Measurements from ENCODE around the gene MTAP.
A peak's percentile ranks its signal among the peaks of the same experiment; 100 is the strongest.

Gene MTAP

GRCh38 chr9:21852754-21853153 is 50.3 kb downstream of the MTAP start:
- peak; percentile 5 for DNase-seq (ENCODE audit: low spot score)

DNA sequence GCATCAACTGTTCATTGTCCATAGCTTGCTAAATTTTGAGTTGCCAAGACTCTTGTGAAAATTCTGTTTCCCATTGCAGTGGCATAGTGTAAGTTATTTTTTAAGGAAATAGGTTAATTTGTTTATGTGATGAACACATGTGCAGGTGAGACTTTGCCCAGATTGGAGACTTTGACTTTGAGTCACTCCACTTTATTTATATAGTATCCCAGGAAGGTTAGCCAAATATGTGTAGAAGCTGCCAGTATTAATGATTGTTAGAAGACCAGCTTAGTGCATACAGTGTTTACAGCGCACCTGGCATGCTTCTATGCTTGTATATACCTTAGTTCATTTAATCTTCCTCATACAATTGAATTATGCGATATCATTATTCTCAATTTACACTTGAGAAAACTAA is 51.0 kb downstream of the MTAP start:
- DNase-seq (ENCODE audit: low spot score): no peak

DNA sequence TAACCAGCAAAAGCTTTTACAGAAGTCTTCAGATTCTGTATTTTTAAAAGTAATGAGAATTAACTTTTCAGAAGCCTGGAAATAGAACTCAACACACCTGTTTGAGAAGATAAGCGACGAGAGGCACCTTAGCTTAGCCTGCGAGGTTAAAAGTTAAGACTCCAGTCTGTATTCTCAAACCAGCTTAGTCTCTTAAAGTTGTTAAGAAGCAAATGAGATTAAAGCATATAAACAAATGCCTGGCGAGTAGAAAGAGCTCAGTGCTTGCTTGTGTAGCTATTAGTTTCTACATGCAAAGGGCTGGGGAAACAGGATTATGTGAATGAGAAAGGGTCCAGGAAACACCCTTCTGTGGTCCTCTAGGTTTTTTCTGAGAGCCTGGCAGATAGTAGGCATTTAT is 51.7 kb downstream of the MTAP start:
- DNase-seq (ENCODE audit: low spot score): no peak

DNA sequence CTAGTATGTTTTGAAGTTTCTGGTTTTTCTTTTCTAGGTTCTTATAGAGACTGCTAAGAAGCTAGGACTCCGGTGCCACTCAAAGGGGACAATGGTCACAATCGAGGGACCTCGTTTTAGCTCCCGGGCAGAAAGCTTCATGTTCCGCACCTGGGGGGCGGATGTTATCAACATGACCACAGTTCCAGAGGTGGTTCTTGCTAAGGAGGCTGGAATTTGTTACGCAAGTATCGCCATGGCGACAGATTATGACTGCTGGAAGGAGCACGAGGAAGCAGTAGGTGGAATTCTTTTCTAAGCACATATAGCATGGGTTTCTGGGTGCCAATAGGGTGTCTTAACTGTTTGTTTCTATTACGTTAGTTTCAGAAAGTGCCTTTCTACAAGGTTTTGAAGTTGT is 52.2 kb downstream of the MTAP start:
- no peak for DNase-seq (ENCODE audit: low spot score)

DNA sequence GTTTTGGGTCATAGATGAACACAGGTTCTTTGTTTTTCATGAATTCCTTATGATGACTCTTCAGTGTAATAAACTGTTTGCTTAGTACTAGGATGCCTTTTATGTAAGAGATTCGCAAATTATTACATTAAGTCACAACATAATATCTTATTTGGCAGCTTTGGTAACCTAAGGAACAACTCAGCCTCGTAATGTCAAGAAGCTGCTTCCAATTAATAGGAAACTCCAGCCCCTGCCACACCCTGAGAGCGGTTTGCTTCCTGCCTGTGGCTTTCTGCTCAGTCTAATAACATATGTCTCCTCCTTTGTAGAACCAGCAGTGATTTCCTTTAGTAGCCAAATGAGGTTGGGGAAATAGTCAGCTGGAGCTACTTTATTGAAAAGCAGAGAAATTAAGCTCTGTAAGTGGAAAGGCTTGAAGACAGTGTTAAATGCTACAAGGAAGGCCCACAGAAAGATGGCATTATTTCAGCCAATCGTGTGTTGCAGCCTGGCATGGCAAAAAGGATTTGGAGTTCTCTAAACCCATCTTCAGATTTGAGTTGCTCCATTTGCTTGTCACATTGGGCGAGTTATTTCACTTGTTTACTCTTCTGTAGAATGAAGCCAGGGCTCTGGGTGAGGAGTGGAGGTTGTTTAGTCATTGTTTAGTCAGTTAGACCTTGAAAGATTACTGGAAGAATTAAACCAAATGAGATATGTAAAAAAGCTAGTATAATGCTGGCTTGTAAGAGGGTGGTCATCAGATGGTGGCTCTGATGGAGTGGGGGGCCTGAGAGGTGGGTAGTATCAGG is 54.1 kb downstream of the MTAP start:
- DNase-seq (ENCODE audit: low spot score): no peak

GRCh38 chr9:21862871-21863270 is 60.4 kb downstream of the MTAP start:
- no peak for DNase-seq (ENCODE audit: low spot score)

DNA sequence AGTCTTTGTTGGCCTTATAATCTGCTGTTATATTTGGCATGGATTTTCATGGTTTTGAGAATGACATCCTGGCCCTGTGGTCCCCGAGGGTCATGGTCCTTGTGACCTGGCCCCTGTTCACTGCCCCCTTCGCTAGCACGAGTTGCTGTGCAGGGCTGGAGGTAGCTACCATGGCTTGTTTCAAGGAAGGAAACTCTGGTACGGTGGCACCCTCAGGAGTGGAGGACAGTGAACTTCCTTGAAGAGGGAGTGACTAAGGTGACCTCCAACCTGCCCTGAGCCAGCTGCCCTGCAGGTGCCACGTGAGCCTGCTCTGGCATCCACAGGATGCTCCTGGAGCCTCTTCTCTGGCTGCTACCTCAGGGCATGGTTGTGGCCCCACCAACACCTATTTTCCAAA is 62.1 kb downstream of the MTAP start:
- no peak for DNase-seq (ENCODE audit: low spot score)

DNA sequence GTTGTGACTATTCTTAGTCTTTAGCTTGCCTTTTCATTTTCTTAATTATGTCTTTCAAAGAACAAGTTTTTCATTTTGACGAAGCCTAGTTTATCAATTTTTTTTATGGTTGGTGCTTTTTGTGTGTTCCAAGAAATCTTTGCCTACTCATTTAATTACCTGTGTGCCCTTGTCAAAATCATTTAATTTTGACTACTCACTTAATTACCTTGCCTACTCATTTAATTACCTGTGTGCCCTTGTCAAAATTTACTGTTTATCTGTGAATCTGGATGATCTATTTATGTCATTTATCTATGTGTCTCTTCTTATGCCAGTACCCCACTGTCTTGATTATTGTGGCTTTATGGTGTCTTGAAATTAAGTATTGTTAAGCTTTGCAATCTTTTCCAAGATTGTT is 63.9 kb downstream of the MTAP start:
- DNase-seq (ENCODE audit: low spot score): no peak

DNA sequence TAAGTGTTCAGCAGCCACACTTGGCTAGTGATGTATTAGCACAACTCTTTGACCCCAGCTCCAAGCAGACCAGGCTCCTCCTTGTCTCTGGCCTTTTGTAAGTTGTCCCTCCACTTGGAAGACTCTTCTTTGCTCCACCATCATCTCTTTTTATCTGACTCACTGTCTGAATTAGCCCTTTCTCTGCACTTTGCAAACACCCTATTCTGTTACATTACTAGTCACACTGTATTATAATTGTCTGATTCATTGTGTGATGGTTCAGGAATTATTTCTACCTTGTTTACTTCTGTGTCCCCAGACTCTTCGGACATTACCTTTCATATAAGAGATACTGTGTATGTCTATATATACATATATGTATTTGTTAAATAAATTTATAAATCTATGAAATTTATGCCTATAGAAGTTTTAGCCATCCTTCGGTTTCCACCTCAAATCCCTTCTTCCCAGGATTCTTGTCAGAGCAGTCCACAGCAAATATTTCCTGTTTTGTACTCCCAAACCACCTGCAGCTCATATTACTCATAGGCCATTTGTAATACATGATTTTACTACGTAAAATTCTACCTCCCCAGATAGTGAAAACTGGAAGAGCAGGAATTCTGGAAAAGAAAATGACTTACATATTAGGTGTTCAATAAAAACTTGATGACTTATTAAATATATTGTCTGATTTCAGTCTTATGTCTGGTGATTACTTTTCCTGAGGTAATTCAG is 69.0 kb downstream of the MTAP start:
- DNase-seq (ENCODE audit: low spot score): no peak

DNA sequence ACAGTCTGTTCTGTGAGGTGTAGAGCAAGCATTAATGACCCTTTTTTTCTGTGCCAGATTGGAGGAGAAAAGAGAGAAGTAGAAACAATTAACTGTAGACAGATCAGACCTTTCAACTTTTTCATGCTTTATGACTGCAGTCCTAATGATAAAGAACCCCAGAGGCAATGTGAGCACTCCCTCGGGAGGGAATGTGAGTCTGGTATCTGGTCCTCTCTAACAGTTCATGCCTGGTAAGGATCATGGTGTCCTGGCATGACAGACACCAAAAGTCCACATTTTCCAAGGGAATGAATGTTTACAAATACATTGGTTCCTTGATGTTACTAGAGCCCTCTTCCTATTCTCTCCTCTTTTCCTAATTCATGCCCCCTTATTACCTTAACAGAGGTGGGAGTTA is 70.3 kb downstream of the MTAP start:
- DNase-seq (ENCODE audit: low spot score): no peak

- DNase-seq (ENCODE audit: low spot score): no peak
These were observed 71.2 kb downstream of the MTAP start for GRCh38 chr9:21873540-21874221.

DNA sequence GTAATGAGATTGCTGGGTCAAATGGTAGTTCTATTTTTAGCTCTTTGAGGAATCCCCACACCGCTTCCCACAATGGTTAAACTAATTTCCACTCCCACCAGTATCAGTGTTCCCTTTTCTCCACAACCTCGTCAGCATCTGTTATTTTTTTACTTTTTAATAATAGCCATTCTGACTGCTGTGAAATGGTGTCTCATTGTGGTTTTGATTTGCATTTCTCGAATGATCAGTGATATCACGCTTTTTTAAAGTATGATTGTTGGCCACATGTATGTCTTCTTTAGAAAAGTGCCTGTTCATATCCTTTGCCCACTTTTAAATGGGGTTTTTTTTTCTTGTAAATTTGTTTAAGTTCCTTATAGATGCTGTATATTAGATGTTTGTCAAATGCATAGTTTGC is 73.5 kb downstream of the MTAP start:
- no peak for DNase-seq (ENCODE audit: low spot score)

GRCh38 chr9:21883642-21884041 is 81.2 kb downstream of the MTAP start:
- no peak for DNase-seq (ENCODE audit: low spot score)

GRCh38 chr9:21889673-21890072 is 87.2 kb downstream of the MTAP start:
- no peak for DNase-seq (ENCODE audit: low spot score)

DNA sequence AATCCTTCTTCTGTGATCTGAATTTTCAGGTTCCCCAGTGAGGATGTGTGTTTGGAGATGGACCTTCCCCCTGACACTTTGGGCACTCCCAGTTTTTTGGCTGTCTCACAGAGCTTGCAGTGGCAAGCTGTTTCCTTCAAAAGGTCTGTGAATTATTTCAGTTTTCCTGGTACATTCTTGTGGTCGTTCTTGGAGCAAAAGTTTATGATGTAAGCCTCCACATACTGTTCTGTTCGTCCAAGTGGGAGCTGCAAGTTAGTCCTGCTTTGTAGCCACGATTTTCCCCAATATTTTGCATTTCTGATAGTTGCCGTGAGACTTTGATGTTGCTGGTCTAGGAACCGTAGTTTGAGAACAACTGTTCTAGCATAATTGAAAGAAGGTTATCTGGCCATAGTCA is 88.3 kb downstream of the MTAP start:
- no peak for DNase-seq (ENCODE audit: low spot score)

DNA sequence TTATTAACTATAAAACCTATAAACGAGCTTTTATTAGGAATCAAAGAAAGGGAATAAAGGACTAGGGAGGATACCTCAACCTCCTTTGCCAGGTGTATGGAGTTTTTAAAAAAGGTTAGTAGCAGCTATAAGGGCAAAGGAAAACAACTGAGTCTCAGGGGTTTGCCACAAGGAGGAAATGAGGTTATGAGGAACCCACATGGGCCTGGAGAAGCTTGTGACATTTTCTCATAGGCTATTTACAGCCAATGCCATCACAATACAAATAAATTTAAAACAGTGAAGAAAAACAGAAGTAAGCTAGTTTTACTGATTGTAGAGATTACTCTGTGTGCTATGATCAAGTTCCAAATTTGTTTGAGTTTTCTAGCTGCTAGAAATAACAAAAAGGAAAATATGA is 99.1 kb downstream of the MTAP start:
- no peak for DNase-seq (ENCODE audit: low spot score)

DNA sequence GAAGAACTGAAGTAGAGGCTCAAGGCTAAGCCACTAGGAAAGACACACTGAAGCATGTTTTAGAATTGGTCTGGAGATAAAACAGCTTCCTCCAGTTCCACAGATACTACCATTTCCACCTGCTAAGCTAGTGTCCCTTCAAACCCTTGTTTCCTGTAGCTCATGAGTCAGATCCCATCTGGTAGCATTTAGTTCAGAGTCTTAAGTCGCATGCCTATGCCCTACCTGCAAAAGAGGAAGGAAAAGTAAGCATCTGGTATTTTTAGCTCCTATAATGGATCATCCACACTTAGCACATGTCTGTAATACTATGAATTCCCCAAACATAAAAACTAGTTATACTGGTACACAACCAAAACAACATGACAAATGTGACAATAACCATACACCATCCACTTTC is 99.7 kb downstream of the MTAP start:
- no peak for DNase-seq (ENCODE audit: low spot score)

DNA sequence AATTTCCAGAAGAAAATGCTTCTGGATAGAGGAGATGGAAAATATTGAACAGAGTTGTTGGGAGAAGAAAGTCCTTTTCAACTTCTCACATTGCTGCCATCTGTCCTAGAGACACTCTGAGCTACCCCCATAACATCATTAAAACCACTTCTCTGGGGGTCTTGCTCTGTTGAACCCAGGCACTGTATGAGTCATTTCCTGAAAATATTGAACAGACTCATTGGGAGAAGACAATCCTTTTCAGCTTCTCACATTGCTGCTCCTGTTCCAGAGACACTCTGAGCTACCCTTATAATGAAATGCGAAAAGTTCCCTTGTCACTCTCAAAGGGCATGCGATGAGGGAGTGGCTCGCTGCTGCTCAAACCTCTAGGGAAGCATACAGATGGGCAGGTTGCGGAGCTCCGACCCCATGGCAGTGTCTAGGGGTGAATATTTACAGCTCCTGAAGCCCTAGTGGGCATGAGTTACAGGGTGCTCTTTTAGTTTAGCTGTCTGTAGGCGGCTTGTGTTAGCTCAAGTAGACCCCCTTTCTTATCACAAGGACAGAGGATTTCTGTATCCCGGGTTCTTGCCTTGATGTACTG is 101.0 kb downstream of the MTAP start:
- no peak for DNase-seq (ENCODE audit: low spot score)

DNA sequence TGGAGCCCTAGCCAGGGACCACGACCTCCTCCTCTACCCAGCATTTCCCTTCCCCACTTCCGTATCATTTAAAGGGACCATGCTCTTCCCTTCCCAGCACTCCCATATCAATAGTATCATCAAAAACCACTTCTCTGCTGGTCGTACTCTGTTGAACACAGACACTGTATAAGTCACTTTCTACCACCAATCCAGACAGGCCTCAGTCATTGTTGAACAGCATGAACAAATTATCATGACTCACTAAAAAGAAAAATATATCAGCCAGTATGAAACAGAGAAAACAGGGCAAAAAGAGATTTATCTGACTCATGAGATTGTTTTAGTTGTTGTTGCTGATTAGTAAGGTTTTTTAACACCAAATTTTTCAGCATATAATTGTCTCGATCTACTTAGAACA is 101.9 kb downstream of the MTAP start:
- DNase-seq (ENCODE audit: low spot score): no peak

- DNase-seq (ENCODE audit: low spot score): no peak
These were observed 102.3 kb downstream of the MTAP start for GRCh38 chr9:21904776-21905175.

DNA sequence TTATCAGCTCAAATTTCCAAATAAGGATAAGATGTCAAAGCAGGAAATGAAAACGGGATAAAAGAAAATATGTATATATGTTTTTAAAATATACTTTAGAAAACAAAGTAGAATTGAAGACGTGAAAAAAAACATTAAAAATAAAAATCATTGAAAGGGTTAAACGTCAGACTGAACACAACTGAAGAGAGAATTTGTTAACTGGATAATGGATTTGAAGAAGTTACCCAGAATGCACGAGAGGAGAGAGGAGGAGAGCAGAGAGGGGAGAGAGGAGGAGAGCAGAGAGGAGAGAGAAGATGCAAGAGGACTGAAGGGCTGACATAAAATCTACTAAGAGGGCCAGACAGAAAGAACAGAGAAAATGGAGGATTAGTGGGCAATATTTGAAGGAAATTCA is 103.8 kb downstream of the MTAP start:
- DNase-seq (ENCODE audit: low spot score): no peak

GRCh38 chr9:21906881-21907280 is 104.4 kb downstream of the MTAP start:
- DNase-seq (ENCODE audit: low spot score): no peak

Measured in CD4-positive, alpha-beta T cell treated with Interleukin-2 at 100 ng/mL for 4 hours (primary cell).